NCI-H1092 treated with DMSO at 0.1 percent for 48 hours (cell line): ENCODE data around the gene WIF1.

Source experiments
- DNase-seq: peaks from one replicate; lab custom pipeline; 2025; lab: John Stamatoyannopoulos, UW

Gene WIF1

GRCh38 chr12:65121049-65121955 lies at the start of gene WIF1:
WIF1 (minus strand) TSS chr12:65121305; CDS start chr12:65121191, 114 bp downstream.
- peak; percentile 16 for DNase-seq

- DNase-seq, result peak; percentile 15
These were observed 49.2 kb upstream of the WIF1 start for GRCh38 chr12:65170209-65170881.

- peak; percentile 86 for DNase-seq
These were observed 48.5 kb upstream of the WIF1 start, which contains the start of gene LEMD3 for GRCh38 chr12:65169320-65170208. LEMD3 (plus strand) TSS chr12:65169583; CDS start chr12:65169597, 14 bp downstream.

GRCh38 chr12:65168681-65169319 lies 47.7 kb upstream of the WIF1 start:
- no peak for DNase-seq

GRCh38 chr12:65164774-65165173 lies 43.7 kb upstream of the WIF1 start:
- no peak for DNase-seq

- DNase-seq, result no peak
These were observed 43.1 kb upstream of the WIF1 start for GRCh38 chr12:65164244-65164643.

- DNase-seq, result no peak
These were observed 41.5 kb upstream of the WIF1 start for GRCh38 chr12:65162609-65163008.

GRCh38 chr12:65157091-65157490 lies 36.0 kb upstream of the WIF1 start:
- DNase-seq, result no peak

- DNase-seq, result no peak
These were observed 35.3 kb upstream of the WIF1 start for GRCh38 chr12:65156366-65156841.

- DNase-seq, result no peak
These were observed 34.7 kb upstream of the WIF1 start for GRCh38 chr12:65155784-65156183.

- DNase-seq, result no peak
These were observed 31.5 kb upstream of the WIF1 start for GRCh38 chr12:65152596-65152995.

- no peak for DNase-seq
These were observed 30.9 kb upstream of the WIF1 start for GRCh38 chr12:65152012-65152411.

- no peak for DNase-seq
These were observed 26.3 kb upstream of the WIF1 start for GRCh38 chr12:65147312-65147905.

GRCh38 chr12:65140738-65141137 lies 19.6 kb upstream of the WIF1 start:
- DNase-seq, result no peak

GRCh38 chr12:65139389-65139788 lies 18.3 kb upstream of the WIF1 start:
- DNase-seq, result no peak

- DNase-seq, result no peak
These were observed 12.8 kb upstream of the WIF1 start for GRCh38 chr12:65133879-65134278.

- no peak for DNase-seq
These were observed 5.4 kb upstream of the WIF1 start for GRCh38 chr12:65126482-65126881.

GRCh38 chr12:65125975-65126374 lies 4.9 kb upstream of the WIF1 start:
- no peak for DNase-seq

GRCh38 chr12:65125247-65125646 lies 4.1 kb upstream of the WIF1 start:
- DNase-seq, result no peak

GRCh38 chr12:65123435-65124063 lies 2.4 kb upstream of the WIF1 start:
- peak; percentile 10 for DNase-seq

- no peak for DNase-seq
These were observed 1.6 kb upstream of the WIF1 start for GRCh38 chr12:65122703-65123102.
